Measurements from ENCODE around the gene PARP11. TPM values are rescaled to one million over a fixed set of nuclear protein-coding genes. Genes with fewer than 3 reads are reported as not detected.
A peak's percentile ranks its signal among the peaks of the same experiment; 100 is the strongest.

The PARP11 gene
- total and polyA plus RNA-seq, 9 donors = 5.0 to 10.4 (median 6.2) TPM

DNA sequence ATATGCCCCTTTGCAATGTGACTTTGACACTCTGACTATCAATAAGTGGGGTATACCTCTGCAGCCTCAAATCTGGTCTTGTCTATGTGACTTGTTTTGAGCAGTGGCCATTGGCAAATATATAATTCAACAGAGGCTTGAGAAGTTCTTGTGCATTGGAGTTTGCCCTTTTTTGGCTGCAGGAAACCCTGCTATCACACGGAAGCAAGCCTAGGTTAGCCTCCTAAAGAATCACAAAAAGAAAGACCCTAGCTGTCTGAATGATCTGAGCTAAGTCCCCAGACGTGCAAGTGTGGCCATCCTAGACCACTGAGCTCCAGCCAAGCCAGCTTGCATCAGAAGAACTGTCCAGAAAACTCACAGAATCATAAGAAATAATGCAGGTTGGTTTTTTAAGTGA, 31.8 kb upstream of the PARP11 start:
- Histone ChIP-seq H3K4me3 (ENCODE audit: low read length) (no peak overlapping the region), H3K4me1 (ENCODE audit: control insufficient read depth, insufficient read depth, low read length) (no peaks in the 10 kb centered on the region), H3K27me3 (ENCODE audit: control insufficient read depth, insufficient read depth, low read length) (no peaks in the 10 kb centered on the region), H3K27ac (ENCODE audit: low read length) (no peak overlapping the region), H3K36me3 (ENCODE audit: control insufficient read depth, insufficient read depth, low read length) (no peaks in the 10 kb centered on the region), H3K9me3 (replicated peaks; ENCODE audit: control insufficient read depth, low read depth, low read length) (no peaks in the 10 kb centered on the region)
- WGBS (ENCODE audit: insufficient coverage) = 0% methylated on average over 1 of the region's 2 CpGs
- DNase-seq = no peak

DNA sequence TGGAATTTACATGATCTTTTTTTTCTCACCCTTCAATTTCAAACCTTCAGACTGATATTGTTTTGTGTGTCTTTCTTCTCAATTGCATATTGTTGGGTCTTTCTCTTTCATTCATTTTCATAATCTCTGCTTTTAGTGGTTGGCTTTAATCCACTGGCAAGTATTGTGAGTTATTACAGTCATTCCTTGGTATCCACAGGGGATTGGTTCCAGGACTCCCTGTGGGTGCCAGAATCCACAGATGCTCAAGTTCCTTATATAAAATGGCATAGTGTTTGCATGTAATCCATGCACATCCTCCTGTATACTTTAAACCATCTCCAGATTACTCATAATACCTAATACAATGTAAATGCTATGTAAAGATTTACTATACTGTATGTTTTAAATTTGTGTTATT, 29.7 kb upstream of the PARP11 start:
- Histone ChIP-seq H3K27me3 (ENCODE audit: control insufficient read depth, insufficient read depth, low read length) (no peaks in the 10 kb centered on the region), H3K4me3 (ENCODE audit: low read length) (no peak overlapping the region), H3K36me3 (ENCODE audit: control insufficient read depth, insufficient read depth, low read length) (no peaks in the 10 kb centered on the region), H3K27ac (ENCODE audit: low read length) (no peak overlapping the region), H3K4me1 (ENCODE audit: control insufficient read depth, insufficient read depth, low read length) (no peaks in the 10 kb centered on the region), H3K9me3 (replicated peaks; ENCODE audit: control insufficient read depth, low read depth, low read length) (no peaks in the 10 kb centered on the region)
- no peak for DNase-seq

DNA sequence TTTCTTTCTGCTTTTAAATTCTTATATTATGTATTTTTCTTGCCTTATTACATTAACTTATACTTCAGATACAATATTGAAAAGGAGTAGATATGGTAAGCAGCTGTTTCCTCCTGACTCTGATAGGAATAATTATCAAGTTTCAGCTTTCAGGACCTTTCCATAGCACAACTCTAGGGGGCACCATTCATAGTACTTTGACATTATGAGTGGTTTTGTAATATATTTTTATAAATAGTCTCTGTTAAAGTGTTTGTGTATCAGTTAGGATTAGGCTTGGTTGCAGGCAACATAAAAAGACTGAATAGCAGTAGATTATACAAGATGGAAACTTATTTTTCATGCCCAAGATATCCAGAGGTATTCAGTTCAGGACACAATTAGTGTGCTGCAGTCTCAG, 27.9 kb upstream of the PARP11 start:
- H3K9me3 ChIP-seq (replicated peaks; ENCODE audit: control insufficient read depth, low read depth, low read length) = no peaks in the 10 kb centered on the region
- H3K27ac ChIP-seq (ENCODE audit: low read length) = no peak overlapping the region
- no peaks in the 10 kb centered on the region for H3K27me3 ChIP-seq (ENCODE audit: control insufficient read depth, insufficient read depth, low read length)
- H3K36me3 ChIP-seq (ENCODE audit: control insufficient read depth, insufficient read depth, low read length) = no peaks in the 10 kb centered on the region
- peaks cover 4% of the 10 kb centered on the region for H3K4me1 ChIP-seq (ENCODE audit: control insufficient read depth, insufficient read depth, low read length)
- no peak for DNase-seq
- H3K4me3 ChIP-seq (ENCODE audit: low read length) = no peak overlapping the region

DNA sequence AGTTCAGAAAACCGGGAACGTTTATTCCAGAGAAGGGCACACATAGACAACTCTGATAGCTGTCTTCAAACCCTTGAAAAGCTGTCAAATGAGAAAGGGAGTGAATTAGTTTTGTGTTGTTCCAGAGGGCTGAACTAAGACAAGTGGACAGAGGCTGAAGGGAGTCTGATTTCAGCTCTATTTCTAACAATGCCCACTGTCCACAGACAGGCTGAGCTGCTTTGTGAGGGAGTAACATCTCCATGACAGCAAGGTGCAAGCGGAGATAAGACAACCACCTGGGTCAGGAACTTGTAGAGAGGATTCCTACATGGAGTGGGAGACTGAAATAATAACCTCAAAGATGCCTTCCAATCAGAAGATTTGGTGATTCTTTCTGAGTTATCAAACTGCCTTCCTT, 25.6 kb upstream of the PARP11 start:
- no peak overlapping the region for H3K27ac ChIP-seq (ENCODE audit: low read length)
- peaks cover 4% of the 10 kb centered on the region for H3K4me1 ChIP-seq (ENCODE audit: control insufficient read depth, insufficient read depth, low read length)
- DNase-seq = no peak
- H3K9me3 ChIP-seq (replicated peaks; ENCODE audit: control insufficient read depth, low read depth, low read length) = no peaks in the 10 kb centered on the region
- no peaks in the 10 kb centered on the region for H3K27me3 ChIP-seq (ENCODE audit: control insufficient read depth, insufficient read depth, low read length)
- H3K36me3 ChIP-seq (ENCODE audit: control insufficient read depth, insufficient read depth, low read length) = no peaks in the 10 kb centered on the region
- WGBS (ENCODE audit: insufficient coverage) = no CpG with 5 or more reads among the region's 3 CpGs
- no peak overlapping the region for H3K4me3 ChIP-seq (ENCODE audit: low read length)

DNA sequence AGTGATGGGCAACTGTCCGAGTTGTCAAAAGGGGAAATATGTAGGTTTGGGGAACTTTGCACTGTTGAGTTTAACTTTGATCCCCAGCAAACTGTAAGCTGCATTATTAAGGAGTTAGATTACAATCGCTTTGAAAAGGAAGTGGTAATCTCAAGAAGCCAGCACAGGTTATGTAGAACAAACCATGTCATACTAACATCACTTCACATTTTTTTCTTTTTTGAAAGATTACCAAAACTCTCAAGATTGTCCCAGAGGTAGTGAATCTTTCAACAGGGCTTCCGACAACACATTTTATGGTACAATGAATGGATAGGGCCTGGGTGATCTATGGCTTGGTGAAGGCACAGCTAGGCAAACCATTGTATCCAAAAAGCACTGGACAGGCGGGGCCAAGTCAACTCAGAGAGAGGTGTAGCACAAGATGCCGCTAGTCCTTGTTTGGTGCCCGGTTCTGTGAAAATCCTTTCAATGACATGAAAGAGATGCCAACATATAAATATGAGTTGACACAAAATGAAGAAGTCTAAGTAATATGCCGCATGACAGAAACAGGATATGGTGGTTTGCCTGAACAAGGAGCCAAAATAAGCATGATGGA, 24.3 kb upstream of the PARP11 start:
- H3K4me3 ChIP-seq (ENCODE audit: low read length) = no peak overlapping the region
- peak overlapping the region; percentile 47 for H3K27ac ChIP-seq (ENCODE audit: low read length)
- H3K27me3 ChIP-seq (ENCODE audit: control insufficient read depth, insufficient read depth, low read length) = no peaks in the 10 kb centered on the region
- 70% methylated on average over 2 of the region's 7 CpGs for WGBS (ENCODE audit: insufficient coverage)
- H3K4me1 ChIP-seq (ENCODE audit: control insufficient read depth, insufficient read depth, low read length) = peaks cover 4% of the 10 kb centered on the region
- H3K9me3 ChIP-seq (replicated peaks; ENCODE audit: control insufficient read depth, low read depth, low read length) = no peaks in the 10 kb centered on the region
- no peaks in the 10 kb centered on the region for H3K36me3 ChIP-seq (ENCODE audit: control insufficient read depth, insufficient read depth, low read length)
- DNase-seq = no peak

DNA sequence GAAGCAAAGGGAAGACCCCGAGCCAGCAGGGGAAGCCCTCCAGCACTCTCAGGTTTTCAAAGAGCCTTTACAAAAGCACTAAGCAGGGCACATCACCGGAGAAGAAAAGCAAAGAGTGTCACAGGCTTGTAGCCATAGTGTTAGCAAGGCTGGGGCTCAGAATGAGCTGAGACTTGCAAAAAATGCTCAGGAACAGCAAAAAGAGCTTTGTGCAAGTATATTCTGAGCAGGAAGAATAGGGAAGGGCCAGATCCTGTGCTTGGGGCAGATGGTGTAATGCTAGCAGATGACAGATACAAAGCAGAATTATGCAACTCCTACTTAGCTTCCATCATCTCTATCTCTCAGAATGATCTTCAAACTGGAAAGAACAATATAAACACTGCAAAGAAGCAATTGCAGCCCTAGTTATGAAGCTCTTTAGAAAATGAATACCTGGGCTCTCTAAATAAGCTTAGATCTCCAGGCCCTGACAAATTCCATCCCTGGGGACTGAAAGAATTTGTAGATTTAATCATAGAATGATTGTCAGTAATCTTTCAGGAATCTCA, 23.7 kb upstream of the PARP11 start:
- no peaks in the 10 kb centered on the region for H3K9me3 ChIP-seq (replicated peaks; ENCODE audit: control insufficient read depth, low read depth, low read length)
- H3K27ac ChIP-seq (ENCODE audit: low read length) = peak overlapping the region; percentile 47
- no peak overlapping the region for H3K4me3 ChIP-seq (ENCODE audit: low read length)
- H3K4me1 ChIP-seq (ENCODE audit: control insufficient read depth, insufficient read depth, low read length) = peaks cover 4% of the 10 kb centered on the region
- H3K27me3 ChIP-seq (ENCODE audit: control insufficient read depth, insufficient read depth, low read length) = no peaks in the 10 kb centered on the region
- H3K36me3 ChIP-seq (ENCODE audit: control insufficient read depth, insufficient read depth, low read length) = no peaks in the 10 kb centered on the region
- DNase-seq = peak; percentile 78
- WGBS (ENCODE audit: insufficient coverage) = 38% methylated on average over 1 of the region's 2 CpGs

DNA sequence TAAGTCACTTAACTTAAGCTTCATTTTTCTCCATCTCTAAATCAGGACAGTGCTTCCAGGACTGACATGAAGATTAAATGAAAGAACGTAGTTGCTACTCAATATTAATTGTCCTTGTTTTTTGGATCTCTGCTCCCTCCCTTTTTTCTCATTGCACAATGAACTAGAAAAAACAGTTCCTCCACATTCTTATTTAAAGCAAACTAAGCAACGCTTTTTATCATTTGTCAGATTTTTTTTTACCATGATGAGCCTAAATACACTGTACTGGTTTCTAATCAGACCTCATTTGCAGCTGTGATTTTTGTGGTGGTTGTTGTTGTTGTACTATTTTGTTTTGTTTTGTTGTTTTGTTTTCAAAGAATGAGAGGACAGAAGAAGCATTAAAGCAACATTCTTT, 23.2 kb upstream of the PARP11 start:
- Histone ChIP-seq H3K27me3 (ENCODE audit: control insufficient read depth, insufficient read depth, low read length) (no peaks in the 10 kb centered on the region), H3K4me1 (ENCODE audit: control insufficient read depth, insufficient read depth, low read length) (peaks cover 4% of the 10 kb centered on the region), H3K36me3 (ENCODE audit: control insufficient read depth, insufficient read depth, low read length) (no peaks in the 10 kb centered on the region), H3K27ac (ENCODE audit: low read length) (no peak overlapping the region), H3K9me3 (replicated peaks; ENCODE audit: control insufficient read depth, low read depth, low read length) (no peaks in the 10 kb centered on the region), H3K4me3 (ENCODE audit: low read length) (no peak overlapping the region)
- WGBS (ENCODE audit: insufficient coverage) = no CpG with 5 or more reads among the region's 2 CpGs
- DNase-seq = no peak

DNA sequence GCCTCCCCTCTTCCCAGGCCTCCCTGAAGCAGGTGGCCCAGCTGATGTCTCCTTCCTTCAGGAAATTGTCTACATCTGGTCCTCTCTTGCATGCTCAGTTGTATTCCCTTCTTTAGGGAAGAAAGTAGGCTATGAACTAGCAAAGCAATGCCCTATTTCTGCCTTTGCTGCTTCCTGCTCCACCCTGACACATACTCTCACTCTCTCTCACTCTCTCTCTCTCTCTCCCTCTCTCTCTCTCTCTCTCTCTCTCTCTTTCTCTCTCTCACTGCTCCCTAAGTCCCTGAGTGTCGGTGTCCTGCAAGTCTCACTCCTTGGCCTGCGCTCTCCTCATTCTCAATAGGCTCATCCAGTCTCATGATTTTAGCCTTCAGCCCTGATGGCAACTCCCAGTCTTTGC, 19.4 kb upstream of the PARP11 start:
- no peaks in the 10 kb centered on the region for H3K36me3 ChIP-seq (ENCODE audit: control insufficient read depth, insufficient read depth, low read length)
- no peak overlapping the region for H3K27ac ChIP-seq (ENCODE audit: low read length)
- H3K27me3 ChIP-seq (ENCODE audit: control insufficient read depth, insufficient read depth, low read length) = no peaks in the 10 kb centered on the region
- 100% methylated on average over 1 of the region's 2 CpGs for WGBS (ENCODE audit: insufficient coverage)
- H3K4me3 ChIP-seq (ENCODE audit: low read length) = no peak overlapping the region
- H3K9me3 ChIP-seq (replicated peaks; ENCODE audit: control insufficient read depth, low read depth, low read length) = no peaks in the 10 kb centered on the region
- peaks cover 6% of the 10 kb centered on the region for H3K4me1 ChIP-seq (ENCODE audit: control insufficient read depth, insufficient read depth, low read length)
- no peak for DNase-seq

DNA sequence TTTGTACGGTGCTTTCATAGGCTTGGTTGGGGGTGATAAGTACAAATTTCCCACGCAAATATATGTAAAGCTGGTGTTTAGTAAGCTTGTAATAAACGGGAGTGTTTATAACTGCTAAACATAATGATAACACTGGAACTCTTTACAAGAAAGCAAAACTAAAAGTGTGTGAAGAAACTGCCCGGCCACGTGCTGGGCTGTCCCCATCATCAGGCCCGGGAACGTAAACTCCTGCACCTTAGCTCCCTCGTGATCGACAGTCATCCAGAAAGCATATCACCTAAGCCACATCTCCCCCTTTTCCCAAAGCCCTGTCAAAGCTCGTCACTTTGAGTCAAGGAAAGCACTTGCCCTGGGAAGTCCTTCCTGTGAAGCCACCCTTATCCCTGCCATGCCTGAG, 18.0 kb upstream of the PARP11 start:
- peaks cover 2% of the 10 kb centered on the region for H3K4me1 ChIP-seq (ENCODE audit: control insufficient read depth, insufficient read depth, low read length)
- H3K9me3 ChIP-seq (replicated peaks; ENCODE audit: control insufficient read depth, low read depth, low read length) = no peaks in the 10 kb centered on the region
- no peak for DNase-seq
- WGBS (ENCODE audit: insufficient coverage) = 79% methylated on average over 7 of the region's 10 CpGs
- no peak overlapping the region for H3K4me3 ChIP-seq (ENCODE audit: low read length)
- H3K36me3 ChIP-seq (ENCODE audit: control insufficient read depth, insufficient read depth, low read length) = no peaks in the 10 kb centered on the region
- H3K27ac ChIP-seq (ENCODE audit: low read length) = no peak overlapping the region
- H3K27me3 ChIP-seq (ENCODE audit: control insufficient read depth, insufficient read depth, low read length) = no peaks in the 10 kb centered on the region

DNA sequence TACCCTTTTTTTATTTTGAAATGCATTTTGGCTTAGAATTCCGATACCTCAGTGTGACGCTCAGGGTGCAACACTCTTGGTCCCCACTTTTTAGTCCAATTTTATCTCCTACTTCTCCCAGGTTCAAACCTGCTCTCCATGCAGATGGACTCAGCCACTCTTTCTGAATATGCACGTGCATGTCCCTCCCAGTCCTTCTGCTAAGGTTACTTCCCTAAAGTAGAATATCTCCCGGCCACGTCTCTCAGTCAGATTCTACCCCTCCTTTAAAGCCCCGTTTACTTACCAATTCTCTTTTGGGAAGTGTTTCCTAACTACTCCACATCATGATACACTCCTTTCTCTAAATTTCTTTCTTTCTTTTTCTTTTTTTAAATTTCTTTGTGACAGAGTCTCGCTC, 15.5 kb upstream of the PARP11 start:
- WGBS (ENCODE audit: insufficient coverage) = 58% methylated on average over 6 of the region's 7 CpGs
- Histone ChIP-seq H3K9me3 (replicated peaks; ENCODE audit: control insufficient read depth, low read depth, low read length) (no peaks in the 10 kb centered on the region), H3K27me3 (ENCODE audit: control insufficient read depth, insufficient read depth, low read length) (no peaks in the 10 kb centered on the region), H3K4me3 (ENCODE audit: low read length) (no peak overlapping the region), H3K36me3 (ENCODE audit: control insufficient read depth, insufficient read depth, low read length) (no peaks in the 10 kb centered on the region), H3K27ac (ENCODE audit: low read length) (no peak overlapping the region), H3K4me1 (ENCODE audit: control insufficient read depth, insufficient read depth, low read length) (peaks cover 2% of the 10 kb centered on the region)
- DNase-seq = no peak

All from muscle of leg (tissue), 11 donors.